HepG2 (cell line): ENCODE measurements around the gene FANCD2.

Experiments
- SIN3A ChIP-seq: IDR thresholded peaks from 2 replicates; pipeline ENCODE4 v1.6.1; 2011; ENCODE audit warnings: low read depth, mild to moderate bottlenecking, control low read depth, low read length, borderline replicate concordance
- SIN3B ChIP-seq: fragments of 150-350 bp; IDR thresholded peaks from 2 replicates; pipeline ENCODE4 v1.6.1; 2014; ENCODE audit warnings: low read length
- SUZ12 ChIP-seq: fragments of 150-350 bp; IDR thresholded peaks from 2 replicates; pipeline ENCODE4 v1.6.1; 2014; ENCODE audit warnings: low read depth, low read length
- TF ChIP-seq, protein P1 (sequence below): sonication (generic); formaldehyde crosslinking; IDR thresholded peaks from 2 replicates; pipeline ENCODE4 v1.5.0; 2020; ENCODE audit warnings: mild to moderate bottlenecking, missing genetic modification reagents, moderate library complexity

DNA sequence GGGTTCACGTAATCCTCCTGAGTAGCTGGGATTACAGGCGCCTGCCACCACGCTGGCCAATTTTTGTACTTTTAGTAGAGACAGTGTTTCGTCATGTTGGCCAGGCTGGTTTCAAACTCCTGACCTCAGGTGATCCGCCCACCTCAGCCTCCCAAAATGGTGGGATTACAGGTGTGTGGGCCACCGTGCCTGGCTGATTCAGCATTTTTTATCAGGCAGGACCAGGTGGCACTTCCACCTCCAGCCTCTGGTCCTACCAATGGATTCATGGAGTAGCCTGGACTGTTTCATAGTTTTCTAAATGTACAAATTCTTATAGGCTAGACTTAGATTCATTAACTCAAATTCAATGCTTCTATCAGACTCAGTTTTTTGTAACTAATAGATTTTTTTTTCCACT is 124.8 kb downstream of the FANCD2 start:
- TF ChIP-seq, protein P1, sequence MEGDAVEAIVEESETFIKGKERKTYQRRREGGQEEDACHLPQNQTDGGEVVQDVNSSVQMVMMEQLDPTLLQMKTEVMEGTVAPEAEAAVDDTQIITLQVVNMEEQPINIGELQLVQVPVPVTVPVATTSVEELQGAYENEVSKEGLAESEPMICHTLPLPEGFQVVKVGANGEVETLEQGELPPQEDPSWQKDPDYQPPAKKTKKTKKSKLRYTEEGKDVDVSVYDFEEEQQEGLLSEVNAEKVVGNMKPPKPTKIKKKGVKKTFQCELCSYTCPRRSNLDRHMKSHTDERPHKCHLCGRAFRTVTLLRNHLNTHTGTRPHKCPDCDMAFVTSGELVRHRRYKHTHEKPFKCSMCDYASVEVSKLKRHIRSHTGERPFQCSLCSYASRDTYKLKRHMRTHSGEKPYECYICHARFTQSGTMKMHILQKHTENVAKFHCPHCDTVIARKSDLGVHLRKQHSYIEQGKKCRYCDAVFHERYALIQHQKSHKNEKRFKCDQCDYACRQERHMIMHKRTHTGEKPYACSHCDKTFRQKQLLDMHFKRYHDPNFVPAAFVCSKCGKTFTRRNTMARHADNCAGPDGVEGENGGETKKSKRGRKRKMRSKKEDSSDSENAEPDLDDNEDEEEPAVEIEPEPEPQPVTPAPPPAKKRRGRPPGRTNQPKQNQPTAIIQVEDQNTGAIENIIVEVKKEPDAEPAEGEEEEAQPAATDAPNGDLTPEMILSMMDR: no peak
- TF ChIP-seq SUZ12 (no peak), SIN3A (no peak), SIN3B (no peak)
